CD4-positive, alpha-beta T cell treated with Interleukin-15 for 4 hours (primary cell): ENCODE measurements around the gene MALRD1.

Experiments
- DNase-seq: peaks from one replicate; pipeline ENCODE4 v3.0.0-alpha.2; 2020; ENCODE audit warnings: low spot score

The MALRD1 gene

GRCh38 chr10:19578571-19578970 lies 530.0 kb downstream of the MALRD1 start:
- DNase-seq, result no peak

- no peak for DNase-seq
Observed at GRCh38 chr10:19579761-19580545, 531.4 kb downstream of the MALRD1 start.

- DNase-seq, result no peak
Observed at GRCh38 chr10:19580691-19581090, 532.1 kb downstream of the MALRD1 start.

GRCh38 chr10:19588608-19589007 lies 540.0 kb downstream of the MALRD1 start:
- no peak for DNase-seq

GRCh38 chr10:19592276-19592675 lies 543.7 kb downstream of the MALRD1 start:
- DNase-seq, result no peak

- no peak for DNase-seq
Observed at GRCh38 chr10:19595212-19595845, 546.7 kb downstream of the MALRD1 start.

GRCh38 chr10:19605806-19606205 lies 557.2 kb downstream of the MALRD1 start:
- DNase-seq, result no peak

- DNase-seq, result no peak
Observed at GRCh38 chr10:19606968-19607367, 558.4 kb downstream of the MALRD1 start.

- no peak for DNase-seq
Observed at GRCh38 chr10:19611775-19612174, 563.2 kb downstream of the MALRD1 start.

- no peak for DNase-seq
Observed at GRCh38 chr10:19616966-19617365, 568.4 kb downstream of the MALRD1 start.

GRCh38 chr10:19620811-19621210 lies 572.2 kb downstream of the MALRD1 start:
- no peak for DNase-seq

GRCh38 chr10:19623321-19623720 lies 574.7 kb downstream of the MALRD1 start:
- DNase-seq, result no peak

GRCh38 chr10:19626156-19626555 lies 577.6 kb downstream of the MALRD1 start:
- DNase-seq, result no peak

- DNase-seq, result no peak
Observed at GRCh38 chr10:19628767-19629560, 580.4 kb downstream of the MALRD1 start.

GRCh38 chr10:19629567-19629966 lies 581.0 kb downstream of the MALRD1 start:
- no peak for DNase-seq

GRCh38 chr10:19634163-19634562 lies 585.6 kb downstream of the MALRD1 start:
- no peak for DNase-seq

GRCh38 chr10:19638182-19638895 lies 589.7 kb downstream of the MALRD1 start:
- no peak for DNase-seq

- no peak for DNase-seq
Observed at GRCh38 chr10:19638896-19639233, 590.3 kb downstream of the MALRD1 start.

GRCh38 chr10:19640566-19641263 lies 592.1 kb downstream of the MALRD1 start:
- no peak for DNase-seq

GRCh38 chr10:19651549-19651948 lies 602.9 kb downstream of the MALRD1 start:
- DNase-seq, result no peak

GRCh38 chr10:19652750-19653149 lies 604.1 kb downstream of the MALRD1 start:
- no peak for DNase-seq

GRCh38 chr10:19653931-19654330 lies 605.3 kb downstream of the MALRD1 start:
- no peak for DNase-seq
